K562 (cell line): ENCODE measurements around the gene MTF1. TPM values are rescaled to one million over a fixed set of nuclear protein-coding genes. Genes with fewer than 3 reads are reported as not detected.

Source experiments
- CC2D1A ChIP-seq: fragments of 450-650 bp; IDR thresholded peaks from 2 replicates; pipeline ENCODE4 v1.6.1; 2017; ENCODE audit warnings: mild to moderate bottlenecking
- DIDO1 ChIP-seq: fragments of 450-650 bp; IDR thresholded peaks from 2 replicates; pipeline ENCODE4 v1.6.1; 2016; ENCODE audit warnings: low read depth, missing biosample characterization, missing genetic modification characterization
- ELF1 ChIP-seq: fragments of 200-800 bp; sonication (Bioruptor generic); IDR thresholded peaks from 2 replicates; pipeline ENCODE4 v1.6.1; 2016; ENCODE audit warnings: missing genetic modification characterization, missing compliant biosample characterization
- FOXJ2 ChIP-seq: fragments of 200-800 bp; sonication (Bioruptor generic); IDR thresholded peaks from 2 replicates; pipeline ENCODE4 v1.6.1; 2016; ENCODE audit warnings: missing genetic modification characterization, missing compliant biosample characterization
- MAFK ChIP-seq: IDR thresholded peaks from 2 replicates; pipeline ENCODE4 v1.6.1; 2011; ENCODE audit warnings: low read length, improper control_type of control experiment
- MEF2A ChIP-seq: IDR thresholded peaks from 2 replicates; pipeline ENCODE4 v1.6.1; 2011; ENCODE audit warnings: low read depth, mild to moderate bottlenecking, low read length, moderate library complexity; ENCODE audit not compliant: control insufficient read depth
- MTA1 ChIP-seq: fragments of 450-650 bp; IDR thresholded peaks from 2 replicates; pipeline ENCODE4 v1.6.1; 2017; ENCODE audit warnings: borderline replicate concordance
- PHTF2 ChIP-seq: fragments of 250-450 bp; sonication (Bioruptor Pico); IDR thresholded peaks from 2 replicates; pipeline ENCODE4 v1.5.0; 2021; ENCODE audit warnings: mild to moderate bottlenecking
- TEAD1 ChIP-seq, 2 experiments: fragments of 450-650 bp in 1 of 2; sonication (generic) in 1 of 2; formaldehyde crosslinking; IDR thresholded peaks; 2 replicates each; pipeline versions ENCODE4 v1.4.0 to v1.8.0; 2020 to 2022; ENCODE audit warnings: mild to moderate bottlenecking in 2 of 2, missing genetic modification reagents in 1 of 2
- ZNF444 ChIP-seq: fragments of 250-450 bp; sonication (Bioruptor Pico); IDR thresholded peaks from 2 replicates; pipeline ENCODE4 v1.4.0; 2020; ENCODE audit warnings: mild to moderate bottlenecking, moderate library complexity
- ZNF507 ChIP-seq: conservative IDR thresholded peaks from 2 replicates; pipeline ENCODE4 v1.6.1; 2017; ENCODE audit warnings: missing genetic modification characterization, missing compliant biosample characterization
- ZNF75A ChIP-seq: fragments of 450-650 bp; formaldehyde crosslinking; IDR thresholded peaks from 2 replicates; pipeline ENCODE4 v1.4.0; 2020; ENCODE audit warnings: mild to moderate bottlenecking
- ZNF780A ChIP-seq: fragments of 250-450 bp; sonication (Bioruptor Pico); IDR thresholded peaks from 2 replicates; pipeline ENCODE4 v1.5.0; 2021; ENCODE audit warnings: mild to moderate bottlenecking
- polyA plus RNA-seq, 8 experiments: library from polyadenylated mRNA; depleted of rRNA in 4 of 8; stranded (reverse) in 5 of 8; unstranded in 3 of 8; fragments of >200 nt; fragmentation: Nextera tagmentation in 2 of 8; fragmentation: Illumina TruSeq in 1 of 8; extraction: Ambion mirVana in 2 of 8; extraction: Trizol in 1 of 8; gene quantifications; 2 replicates each; pipeline versions ENCODE4 v1.2.1 to v1.2.3, GENCODE V29; 2011 to 2014; ENCODE audit warnings: inconsistent platforms in 1 of 8, missing spikeins in 1 of 8
- total RNA-seq, 7 experiments: library from RNA; depleted of rRNA in 6 of 7; stranded (reverse); fragments of >200 nt in 6 of 7; fragmentation: Illumina TruSeq in 2 of 7; extraction: Trizol in 2 of 7; gene quantifications; 2 replicates each; pipeline versions ENCODE4 v1.2.1 to v1.2.3, GENCODE V29; 2011 to 2021; ENCODE audit warnings: low replicate concordance in 1 of 7
- TF ChIP-seq, protein P1 (sequence below), 2 experiments: fragments of 450-650 bp in 1 of 2; sonication (generic) in 1 of 2; formaldehyde crosslinking in 1 of 2; IDR thresholded peaks in 1 of 2; conservative IDR thresholded peaks in 1 of 2; 2 replicates each; pipeline versions ENCODE4 v1.6.1 to v1.8.1; 2016 to 2023; ENCODE audit warnings: mild to moderate bottlenecking in 2 of 2, moderate library complexity in 2 of 2, inconsistent platforms in 1 of 2, missing genetic modification reagents in 1 of 2
- TF ChIP-seq, protein P2 (sequence below), 2 experiments: fragments of 450-650 bp; conservative IDR thresholded peaks; 2 replicates each; pipeline ENCODE4 v1.6.1; 2017; ENCODE audit warnings: mild to moderate bottlenecking in 2 of 2, moderate library complexity in 2 of 2
- TF ChIP-seq, protein P3 (sequence below): sonication (generic); formaldehyde crosslinking; IDR thresholded peaks from 2 replicates; pipeline ENCODE4 v1.8.0; 2022; ENCODE audit warnings: mild to moderate bottlenecking, low read depth, missing genetic modification reagents
- TF ChIP-seq, protein P4 (sequence below), 3 experiments: fragments of 200-800 bp in 1 of 3; fragments of 250-450 bp in 1 of 3; fragments of 450-650 bp in 1 of 3; sonication (Bioruptor Pico) in 1 of 3; sonication (Bioruptor generic) in 1 of 3; formaldehyde crosslinking in 1 of 3; IDR thresholded peaks; 2 replicates each; pipeline versions ENCODE4 v1.6.1 to v1.8.0; 2016 to 2022; ENCODE audit warnings: mild to moderate bottlenecking in 2 of 3, missing genetic modification characterization in 2 of 3, missing compliant biosample characterization in 1 of 3, moderate library complexity in 1 of 3
- TF ChIP-seq, protein P5 (sequence below): fragments of 450-650 bp; formaldehyde crosslinking; IDR thresholded peaks from 2 replicates; pipeline ENCODE4 v1.4.0; 2022; ENCODE audit warnings: missing genetic modification characterization
- TF ChIP-seq, protein P6 (sequence below), 2 experiments: fragments of 450-650 bp in 1 of 2; sonication (generic) in 1 of 2; formaldehyde crosslinking; conservative IDR thresholded peaks; 2 replicates each; pipeline versions ENCODE4 v1.4.0 to v1.8.1; 2020 to 2022; ENCODE audit warnings: mild to moderate bottlenecking in 1 of 2, missing genetic modification reagents in 1 of 2

The MTF1 gene
- total and polyA plus RNA-seq, 9 of the 15 experiments (the other 6 are each of a cell fraction or from before 2014, with no cell fraction given) = 1.1 to 12.2 (median 4.3) TPM

DNA sequence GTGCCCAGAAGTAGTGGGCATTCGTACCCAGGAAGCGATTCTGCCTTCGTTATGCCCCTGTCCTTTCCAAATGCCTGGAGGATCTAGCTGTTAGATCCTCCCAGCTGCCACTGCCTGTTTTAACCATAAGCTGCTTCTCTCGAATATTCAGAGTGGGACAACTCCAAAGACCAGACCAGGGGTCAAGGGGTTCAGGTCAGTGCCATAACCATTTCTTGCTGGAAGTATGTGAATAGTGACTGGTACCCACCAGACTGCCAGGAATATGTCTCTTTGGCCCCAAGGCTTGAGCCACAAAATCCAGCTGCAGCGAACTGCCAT, 914 bp upstream of the MTF1 start (continued):
- TF ChIP-seq, protein P1, sequence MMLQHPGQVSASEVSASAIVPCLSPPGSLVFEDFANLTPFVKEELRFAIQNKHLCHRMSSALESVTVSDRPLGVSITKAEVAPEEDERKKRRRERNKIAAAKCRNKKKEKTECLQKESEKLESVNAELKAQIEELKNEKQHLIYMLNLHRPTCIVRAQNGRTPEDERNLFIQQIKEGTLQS (IDR thresholded peaks at IDR 0.05) = no peak
- TF ChIP-seq, protein P1 (CRISPR knock-in tag; conservative IDR thresholded peaks at IDR 0.05) = peak; percentile 69; the same call in 1 of the 2 replicates
- TF ChIP-seq ZNF444 = no peak
- TF ChIP-seq ZNF75A (CRISPR knock-in tag) = no peak
- no peak for TF ChIP-seq MEF2A
- TF ChIP-seq, protein P2, sequence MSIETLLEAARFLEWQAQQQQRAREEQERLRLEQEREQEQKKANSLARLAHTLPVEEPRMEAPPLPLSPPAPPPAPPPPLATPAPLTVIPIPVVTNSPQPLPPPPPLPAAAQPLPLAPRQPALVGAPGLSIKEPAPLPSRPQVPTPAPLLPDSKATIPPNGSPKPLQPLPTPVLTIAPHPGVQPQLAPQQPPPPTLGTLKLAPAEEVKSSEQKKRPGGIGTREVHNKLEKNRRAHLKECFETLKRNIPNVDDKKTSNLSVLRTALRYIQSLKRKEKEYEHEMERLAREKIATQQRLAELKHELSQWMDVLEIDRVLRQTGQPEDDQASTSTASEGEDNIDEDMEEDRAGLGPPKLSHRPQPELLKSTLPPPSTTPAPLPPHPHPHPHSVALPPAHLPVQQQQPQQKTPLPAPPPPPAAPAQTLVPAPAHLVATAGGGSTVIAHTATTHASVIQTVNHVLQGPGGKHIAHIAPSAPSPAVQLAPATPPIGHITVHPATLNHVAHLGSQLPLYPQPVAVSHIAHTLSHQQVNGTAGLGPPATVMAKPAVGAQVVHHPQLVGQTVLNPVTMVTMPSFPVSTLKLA (conservative IDR thresholded peaks at IDR 0.05) = no peak
- TF ChIP-seq PHTF2 (CRISPR knock-in tag) = no peak
- TF ChIP-seq DIDO1 (tag) = no peak
- TF ChIP-seq MTA1 = no peak
- no peak for TF ChIP-seq ZNF780A (CRISPR knock-in tag)
- no peak for TF ChIP-seq ZNF507
- TF ChIP-seq, protein P3, sequence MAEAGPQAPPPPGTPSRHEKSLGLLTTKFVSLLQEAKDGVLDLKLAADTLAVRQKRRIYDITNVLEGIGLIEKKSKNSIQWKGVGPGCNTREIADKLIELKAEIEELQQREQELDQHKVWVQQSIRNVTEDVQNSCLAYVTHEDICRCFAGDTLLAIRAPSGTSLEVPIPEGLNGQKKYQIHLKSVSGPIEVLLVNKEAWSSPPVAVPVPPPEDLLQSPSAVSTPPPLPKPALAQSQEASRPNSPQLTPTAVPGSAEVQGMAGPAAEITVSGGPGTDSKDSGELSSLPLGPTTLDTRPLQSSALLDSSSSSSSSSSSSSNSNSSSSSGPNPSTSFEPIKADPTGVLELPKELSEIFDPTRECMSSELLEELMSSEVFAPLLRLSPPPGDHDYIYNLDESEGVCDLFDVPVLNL (CRISPR knock-in tag) = no peak
- no peak for TF ChIP-seq MAFK
- TF ChIP-seq, protein P4, sequence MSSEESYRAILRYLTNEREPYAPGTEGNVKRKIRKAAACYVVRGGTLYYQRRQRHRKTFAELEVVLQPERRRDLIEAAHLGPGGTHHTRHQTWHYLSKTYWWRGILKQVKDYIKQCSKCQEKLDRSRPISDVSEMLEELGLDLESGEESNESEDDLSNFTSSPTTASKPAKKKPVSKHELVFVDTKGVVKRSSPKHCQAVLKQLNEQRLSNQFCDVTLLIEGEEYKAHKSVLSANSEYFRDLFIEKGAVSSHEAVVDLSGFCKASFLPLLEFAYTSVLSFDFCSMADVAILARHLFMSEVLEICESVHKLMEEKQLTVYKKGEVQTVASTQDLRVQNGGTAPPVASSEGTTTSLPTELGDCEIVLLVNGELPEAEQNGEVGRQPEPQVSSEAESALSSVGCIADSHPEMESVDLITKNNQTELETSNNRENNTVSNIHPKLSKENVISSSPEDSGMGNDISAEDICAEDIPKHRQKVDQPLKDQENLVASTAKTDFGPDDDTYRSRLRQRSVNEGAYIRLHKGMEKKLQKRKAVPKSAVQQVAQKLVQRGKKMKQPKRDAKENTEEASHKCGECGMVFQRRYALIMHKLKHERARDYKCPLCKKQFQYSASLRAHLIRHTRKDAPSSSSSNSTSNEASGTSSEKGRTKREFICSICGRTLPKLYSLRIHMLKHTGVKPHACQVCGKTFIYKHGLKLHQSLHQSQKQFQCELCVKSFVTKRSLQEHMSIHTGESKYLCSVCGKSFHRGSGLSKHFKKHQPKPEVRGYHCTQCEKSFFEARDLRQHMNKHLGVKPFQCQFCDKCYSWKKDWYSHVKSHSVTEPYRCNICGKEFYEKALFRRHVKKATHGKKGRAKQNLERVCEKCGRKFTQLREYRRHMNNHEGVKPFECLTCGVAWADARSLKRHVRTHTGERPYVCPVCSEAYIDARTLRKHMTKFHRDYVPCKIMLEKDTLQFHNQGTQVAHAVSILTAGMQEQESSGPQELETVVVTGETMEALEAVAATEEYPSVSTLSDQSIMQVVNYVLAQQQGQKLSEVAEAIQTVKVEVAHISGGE (CRISPR knock-in tag; IDR thresholded peaks at IDR 0.05) = no peak
- TF ChIP-seq, protein P5, sequence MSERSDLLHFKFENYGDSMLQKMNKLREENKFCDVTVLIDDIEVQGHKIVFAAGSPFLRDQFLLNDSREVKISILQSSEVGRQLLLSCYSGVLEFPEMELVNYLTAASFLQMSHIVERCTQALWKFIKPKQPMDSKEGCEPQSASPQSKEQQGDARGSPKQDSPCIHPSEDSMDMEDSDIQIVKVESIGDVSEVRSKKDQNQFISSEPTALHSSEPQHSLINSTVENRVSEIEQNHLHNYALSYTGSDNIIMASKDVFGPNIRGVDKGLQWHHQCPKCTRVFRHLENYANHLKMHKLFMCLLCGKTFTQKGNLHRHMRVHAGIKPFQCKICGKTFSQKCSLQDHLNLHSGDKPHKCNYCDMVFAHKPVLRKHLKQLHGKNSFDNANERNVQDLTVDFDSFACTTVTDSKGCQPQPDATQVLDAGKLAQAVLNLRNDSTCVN (CRISPR knock-in tag) = 0 out of 2 replicates have a peak, but pooled peaks have one; percentile 1
- TF ChIP-seq, protein P6, sequence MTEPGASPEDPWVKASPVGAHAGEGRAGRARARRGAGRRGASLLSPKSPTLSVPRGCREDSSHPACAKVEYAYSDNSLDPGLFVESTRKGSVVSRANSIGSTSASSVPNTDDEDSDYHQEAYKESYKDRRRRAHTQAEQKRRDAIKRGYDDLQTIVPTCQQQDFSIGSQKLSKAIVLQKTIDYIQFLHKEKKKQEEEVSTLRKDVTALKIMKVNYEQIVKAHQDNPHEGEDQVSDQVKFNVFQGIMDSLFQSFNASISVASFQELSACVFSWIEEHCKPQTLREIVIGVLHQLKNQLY (CRISPR knock-in tag; conservative IDR thresholded peaks at IDR 0.05) = 0 out of 4 replicates have a peak, but pooled peaks of 1 of the 2 experiments have one; percentile 30
- TF ChIP-seq ELF1 = no peak
- no peak for TF ChIP-seq CC2D1A
- no peak for TF ChIP-seq FOXJ2 (tag)
- TF ChIP-seq TEAD1 (CRISPR knock-in tag; IDR thresholded peaks at IDR 0.05) = 0 out of 4 replicates have a peak, but pooled peaks of 1 of the 2 experiments have one; percentile 4
